GM19324 (cell line): ENCODE results near the gene SYMPK.

Experiments used
- ATAC-seq: cut with Tn5 transposase; IDR thresholded peaks from one replicate; pipeline ENCODE4 v1.9.1; 2021; ENCODE audit warnings: mild to moderate bottlenecking, moderate library complexity; ENCODE audit not compliant: unreplicated experiment, low FRiP score

SYMPK gene

DNA sequence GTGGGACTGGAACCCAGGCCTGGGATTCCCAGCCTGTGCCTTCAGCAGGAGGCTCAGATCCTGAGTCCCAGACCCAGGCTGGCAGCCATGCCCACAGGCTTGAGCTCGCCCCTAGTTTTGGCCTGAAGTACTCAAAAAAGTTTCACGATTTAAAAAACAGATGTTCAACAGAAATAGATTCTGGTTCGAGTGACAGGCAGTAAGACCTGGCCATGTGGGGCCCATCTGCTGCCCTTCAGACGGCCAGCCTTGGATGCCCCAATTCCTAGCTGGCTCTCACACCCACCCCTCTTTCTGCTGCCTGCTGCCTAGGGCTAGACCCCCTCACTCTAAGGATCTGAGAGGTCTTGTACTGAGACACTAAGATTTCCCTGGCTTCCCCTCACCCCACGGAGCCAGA lies 77.8 kb downstream of the SYMPK start:
- ATAC-seq, result no peak

DNA sequence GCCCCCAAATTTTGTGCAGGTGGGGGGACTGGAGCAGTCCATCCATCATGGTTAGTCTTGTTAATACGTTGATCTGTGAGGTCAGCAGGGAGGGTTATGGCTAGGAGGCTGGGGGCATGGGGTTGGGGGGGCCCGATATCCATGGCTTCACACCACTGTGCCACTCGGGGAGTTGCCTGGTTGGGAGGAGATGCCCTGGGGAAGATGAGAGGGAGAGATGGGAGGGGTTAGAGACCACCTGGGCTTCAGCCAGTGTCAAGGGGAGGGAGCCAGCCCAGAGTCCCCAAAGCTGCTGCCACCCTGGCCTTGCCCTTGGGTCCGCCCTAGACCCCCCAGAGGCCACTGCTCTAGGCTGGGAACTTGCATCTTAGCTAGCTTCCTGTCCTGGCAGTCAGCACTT lies 78.9 kb downstream of the SYMPK start:
- ATAC-seq, result no peak

- ATAC-seq, result no peak
Observed at GRCh38 chr19:45782820-45783785, 79.8 kb downstream of the SYMPK start.

- ATAC-seq, result no peak
Observed at GRCh38 chr19:45782162-45782691, 80.7 kb downstream of the SYMPK start, which contains the start of gene DMPK. Gene DMPK, minus strand, starts transcription at chr19:45782490. Its CDS starts 138 bp downstream, at chr19:45782352.

DNA sequence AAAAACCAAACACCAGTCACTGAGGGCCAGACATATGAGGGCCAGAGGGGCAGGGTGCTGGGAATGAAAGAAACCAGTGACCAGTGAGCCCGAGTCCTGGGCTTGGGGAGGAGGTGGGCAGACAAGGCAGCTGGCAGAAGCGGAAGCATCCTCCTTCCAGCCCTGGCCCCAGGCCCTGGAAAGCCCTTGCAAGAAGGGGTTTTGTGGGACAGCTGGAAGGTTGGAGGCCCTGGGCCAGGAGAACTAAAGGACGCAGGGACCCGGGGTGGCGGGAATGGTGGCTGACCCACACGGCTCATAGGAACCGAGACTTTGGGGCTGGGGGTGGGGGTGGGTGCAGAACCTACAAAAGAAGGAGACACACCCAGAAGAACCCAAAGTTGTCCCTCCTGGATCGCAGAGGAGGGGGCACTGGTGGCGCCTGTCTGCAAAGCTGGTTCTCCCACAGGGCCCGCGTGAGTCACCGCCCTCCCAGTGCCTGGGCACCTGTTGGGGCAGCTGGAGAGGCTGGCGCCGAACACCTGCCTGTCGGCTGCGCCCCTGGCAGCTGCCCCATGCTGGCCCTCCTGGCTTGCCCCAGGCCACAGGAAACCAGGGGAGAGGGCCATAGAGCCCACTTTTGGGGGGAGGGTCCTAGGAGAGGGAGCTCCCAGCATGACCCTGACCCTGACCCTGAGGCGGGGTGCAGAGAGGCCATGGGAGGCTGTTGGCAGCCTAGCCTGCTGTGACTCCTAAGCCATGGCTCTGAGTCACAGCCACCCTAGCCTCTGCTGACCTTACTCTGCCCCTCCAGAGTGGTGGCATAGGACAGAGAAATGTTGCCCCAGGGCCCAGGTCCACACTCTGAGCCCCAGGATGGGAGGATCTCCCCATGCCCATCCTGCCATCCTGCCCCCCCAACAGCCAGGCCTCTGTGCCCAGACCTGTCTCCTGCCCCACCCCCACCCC lies 81.5 kb downstream of the SYMPK start:
- ATAC-seq, result no peak

DNA sequence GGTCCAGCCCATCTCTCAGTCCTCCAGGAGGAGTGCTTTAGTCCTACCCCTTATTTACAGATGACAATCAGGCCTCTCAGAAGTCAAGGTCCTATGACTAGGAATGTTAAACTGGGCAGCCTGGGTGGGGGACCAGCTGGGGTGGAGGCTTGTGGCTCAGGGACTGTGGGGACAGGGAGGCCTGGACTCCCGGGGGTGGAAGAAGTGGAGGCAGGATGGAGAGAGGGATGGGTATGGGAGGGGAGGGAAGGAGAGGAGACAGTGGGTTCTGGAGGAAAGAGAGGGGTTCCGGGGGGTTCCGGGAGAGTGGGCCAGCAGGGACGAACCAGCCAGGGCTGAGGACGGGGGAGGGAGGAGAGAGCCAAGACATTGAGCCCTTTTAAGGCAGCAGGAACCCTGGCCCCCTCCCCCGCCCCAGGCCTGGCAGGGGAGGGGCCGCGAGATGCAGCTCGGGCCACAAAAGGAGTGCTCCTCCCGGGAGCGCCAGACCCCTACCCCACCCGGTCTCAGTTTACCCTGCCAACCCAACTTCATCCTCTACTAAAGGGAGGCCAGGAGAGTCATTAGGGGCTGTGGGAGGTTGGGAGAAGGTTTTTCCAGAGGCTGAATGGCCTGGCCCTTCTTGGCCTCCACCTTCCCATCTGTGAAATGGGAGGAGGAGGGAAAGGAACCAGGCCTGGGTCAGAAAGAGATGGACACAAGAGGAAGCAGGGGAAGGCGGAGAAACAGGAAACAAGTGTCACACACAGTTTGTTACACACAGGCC lies 82.3 kb downstream of the SYMPK start:
- no peak for ATAC-seq

- no peak for ATAC-seq
Observed at GRCh38 chr19:45780146-45780447, 82.8 kb downstream of the SYMPK start.

DNA sequence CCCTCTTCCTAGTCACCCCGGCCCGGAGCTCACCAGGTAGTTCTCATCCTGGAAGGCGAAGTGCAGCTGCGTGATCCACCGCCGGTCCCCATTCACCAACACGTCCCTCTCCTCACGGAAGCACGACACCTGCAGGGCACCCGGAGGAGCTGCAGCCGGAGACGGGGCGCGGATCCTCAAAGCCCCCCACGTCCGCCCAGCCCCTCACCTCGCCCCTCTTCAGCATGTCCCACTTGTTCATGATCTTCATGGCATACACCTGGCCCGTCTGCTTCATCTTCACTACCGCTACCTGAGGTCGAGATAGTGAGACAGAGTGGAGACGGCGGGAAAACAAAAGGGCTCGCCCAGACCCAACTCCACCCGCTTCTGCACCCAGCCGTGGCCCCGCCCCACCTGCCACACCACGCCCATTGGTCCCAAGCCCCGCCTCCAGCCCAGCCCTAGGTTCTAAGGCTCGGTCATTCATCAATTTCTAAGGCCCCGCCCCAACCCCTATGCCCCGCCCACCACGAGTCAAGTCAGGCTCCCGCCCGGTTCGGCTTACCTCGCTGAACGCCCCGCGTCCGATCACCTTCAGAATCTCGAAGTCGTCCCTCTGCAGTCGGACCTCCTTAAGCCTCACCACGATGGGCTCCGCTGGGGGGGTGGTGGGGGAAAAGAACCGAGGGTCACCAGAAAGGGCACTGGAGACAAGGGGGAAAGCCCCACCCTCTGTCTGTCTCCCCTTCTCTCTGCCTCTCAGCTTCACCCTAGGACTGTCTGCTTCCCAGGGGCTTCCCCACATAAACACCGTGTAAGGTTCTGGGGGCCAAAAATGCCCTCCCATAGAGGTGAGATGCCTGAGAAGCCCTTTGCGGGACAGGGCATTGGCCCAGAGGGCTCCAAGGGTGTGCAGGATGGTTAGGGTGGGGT lies 83.5 kb downstream of the SYMPK start:
- ATAC-seq, result peak; percentile 59

DNA sequence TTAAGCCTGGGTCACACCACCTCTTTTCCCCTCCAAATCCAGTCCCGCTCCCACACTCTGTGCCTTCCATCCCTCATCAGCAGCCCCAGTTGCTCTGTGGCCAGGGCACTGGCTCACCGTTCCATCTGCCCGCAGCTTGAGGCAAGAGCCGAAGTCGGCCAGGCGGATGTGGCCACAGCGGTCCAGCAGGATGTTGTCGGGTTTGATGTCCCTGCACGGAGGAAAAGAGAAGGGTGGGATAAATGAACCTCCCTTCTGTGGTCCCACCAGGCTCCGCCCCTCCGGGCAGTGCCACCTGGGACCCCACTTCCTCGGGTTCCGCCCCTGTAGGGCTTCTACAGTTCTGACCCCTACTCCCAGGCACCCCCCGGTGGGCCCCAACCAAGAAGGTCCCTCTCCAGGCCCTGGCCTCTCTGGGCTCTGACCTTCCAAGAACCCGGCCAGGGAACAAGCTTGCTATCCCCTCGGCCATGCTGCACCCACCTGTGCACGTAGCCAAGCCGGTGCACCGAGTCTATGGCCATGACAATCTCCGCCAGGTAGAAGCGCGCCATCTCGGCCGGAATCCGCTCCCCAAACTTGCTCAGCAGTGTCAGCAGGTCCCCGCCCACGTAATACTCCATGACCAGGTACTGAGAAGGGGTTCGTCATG lies 84.8 kb downstream of the SYMPK start:
- no peak for ATAC-seq

DNA sequence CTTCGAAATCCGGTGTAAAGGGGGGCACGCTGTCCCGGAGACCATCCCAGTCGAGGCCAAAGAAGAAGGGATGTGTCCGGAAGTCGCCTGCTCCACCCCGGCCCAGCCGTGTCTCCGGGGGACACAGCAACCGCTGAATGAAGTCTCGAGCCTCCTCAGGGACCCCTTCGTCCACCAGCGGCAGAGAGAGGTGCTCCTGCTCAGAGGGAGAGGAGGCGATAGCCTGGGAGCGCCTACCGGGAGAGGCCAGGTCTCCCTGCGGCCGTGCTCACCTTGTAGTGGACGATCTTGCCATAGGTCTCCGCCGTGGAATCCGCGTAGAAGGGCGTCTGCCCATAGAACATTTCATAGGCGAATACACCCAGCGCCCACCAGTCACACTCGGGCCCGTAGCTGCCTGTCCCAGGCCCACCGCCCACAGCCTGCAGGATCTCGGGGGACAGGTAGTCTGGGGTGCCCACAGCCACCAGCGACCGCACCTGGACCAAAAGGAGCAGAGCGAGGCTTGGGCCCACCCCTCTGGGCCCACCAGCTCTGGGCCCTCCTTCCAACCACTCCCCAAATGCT lies 85.5 kb downstream of the SYMPK start:
- no peak for ATAC-seq

GRCh38 chr19:45774765-45775164 lies 88.2 kb downstream of the SYMPK start:
- ATAC-seq, result no peak

DNA sequence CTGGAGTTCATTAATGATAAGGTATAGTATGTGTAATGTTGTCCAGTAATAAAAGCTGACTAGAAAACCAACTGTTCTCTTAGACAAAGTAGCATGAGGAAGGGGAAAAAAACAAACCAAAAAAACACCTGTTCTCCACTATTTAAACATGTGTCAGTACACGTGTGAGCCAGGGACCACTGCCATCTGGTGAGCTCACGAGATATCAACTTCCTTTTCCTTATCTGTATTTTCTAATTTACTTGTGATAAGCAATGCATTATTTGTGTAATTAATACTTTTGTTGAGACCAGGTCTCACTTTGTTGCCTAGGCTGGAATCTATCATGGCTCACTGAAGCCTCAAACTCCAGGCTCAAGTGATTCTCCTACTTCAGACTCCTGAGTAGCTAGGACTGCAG lies 89.6 kb downstream of the SYMPK start:
- ATAC-seq, result no peak

GRCh38 chr19:45772912-45773311 lies 90.0 kb downstream of the SYMPK start:
- no peak for ATAC-seq

- no peak for ATAC-seq
Observed at GRCh38 chr19:45772130-45772840, 90.7 kb downstream of the SYMPK start.

DNA sequence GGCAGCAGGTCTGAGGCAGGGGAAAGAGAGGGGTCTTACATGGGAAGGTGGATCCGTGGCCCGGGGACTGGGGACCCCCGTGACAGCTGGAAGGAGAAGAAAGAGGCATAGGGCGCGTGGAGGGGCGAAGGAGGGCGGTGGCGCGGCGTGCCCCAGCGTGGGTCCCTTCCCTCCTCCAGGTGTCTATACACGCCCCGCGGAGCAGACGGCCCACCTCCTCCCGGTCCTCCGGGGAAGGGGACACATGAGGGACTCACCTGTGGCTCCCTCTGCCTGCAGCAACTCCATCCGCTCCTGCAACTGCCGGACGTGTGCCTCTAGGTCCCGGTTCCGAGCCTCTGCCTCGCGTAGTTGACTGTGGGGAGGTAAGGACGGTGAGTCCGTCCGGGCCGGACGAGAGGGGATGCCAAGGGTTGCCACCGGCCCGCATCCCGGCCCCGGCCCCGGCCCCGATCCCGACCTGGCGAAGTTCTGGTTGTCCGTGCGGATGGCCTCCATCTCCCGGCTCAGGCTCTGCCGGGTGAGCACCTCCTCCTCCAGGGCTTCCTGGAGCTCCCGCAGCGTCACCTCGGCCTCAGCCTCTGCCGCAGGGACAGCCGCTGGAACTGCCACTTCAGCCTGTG lies 91.5 kb downstream of the SYMPK start:
- no peak for ATAC-seq

- ATAC-seq, result peak; percentile 47
Observed at GRCh38 chr19:45770192-45771101, 92.5 kb downstream of the SYMPK start.
